ENCODE measurements around the gene RERE.
A peak's percentile ranks its signal among the peaks of the same experiment; 100 is the strongest.

Gene RERE

GRCh38 chr1:8723010-8723409 is 94.4 kb downstream of the RERE start:
- TF ChIP-seq CTCF (IDR thresholded peaks at IDR 0.05; ENCODE audit: low read depth, low read length): no peak
- no peak for DNase-seq (ENCODE audit: extremely low read depth, low read depth)

GRCh38 chr1:8722366-8722765 is 95.1 kb downstream of the RERE start:
- DNase-seq (ENCODE audit: extremely low read depth, low read depth): no peak
- TF ChIP-seq CTCF (IDR thresholded peaks at IDR 0.05; ENCODE audit: low read depth, low read length): no peak

- DNase-seq (ENCODE audit: extremely low read depth, low read depth): no peak
- TF ChIP-seq CTCF (IDR thresholded peaks at IDR 0.05; ENCODE audit: low read depth, low read length): no peak
These were observed 95.6 kb downstream of the RERE start for GRCh38 chr1:8721679-8722324.

- no peak for TF ChIP-seq CTCF (IDR thresholded peaks at IDR 0.05; ENCODE audit: low read depth, low read length)
- no peak for DNase-seq (ENCODE audit: extremely low read depth, low read depth)
These were observed 97.1 kb downstream of the RERE start for GRCh38 chr1:8720347-8720746.

- DNase-seq (ENCODE audit: extremely low read depth, low read depth): no peak
- peak; percentile 33 for TF ChIP-seq CTCF (IDR thresholded peaks at IDR 0.05; ENCODE audit: low read depth, low read length)
These were observed 98.5 kb downstream of the RERE start for GRCh38 chr1:8718850-8719361.

- no peak for TF ChIP-seq CTCF (IDR thresholded peaks at IDR 0.05; ENCODE audit: low read depth, low read length)
- no peak for DNase-seq (ENCODE audit: extremely low read depth, low read depth)
These were observed 100.3 kb downstream of the RERE start for GRCh38 chr1:8717148-8717547.

- TF ChIP-seq CTCF (IDR thresholded peaks at IDR 0.05; ENCODE audit: low read depth, low read length): no peak
- DNase-seq (ENCODE audit: extremely low read depth, low read depth): no peak
These were observed 101.2 kb downstream of the RERE start for GRCh38 chr1:8716238-8716637.
